NCI-H524 treated with DMSO at 0.1 percent for 48 hours (cell line): ENCODE data around the gene KRTAP4-11.
"Not testable (repeated sequence)": the region's sequence is repeated elsewhere in the genome, so short reads cannot be mapped to it uniquely, and the experiment has no call there.

Source experiments
- DNase-seq: peaks from one replicate; lab custom pipeline; 2025; lab: John Stamatoyannopoulos, UW

The KRTAP4-11 gene

DNA sequence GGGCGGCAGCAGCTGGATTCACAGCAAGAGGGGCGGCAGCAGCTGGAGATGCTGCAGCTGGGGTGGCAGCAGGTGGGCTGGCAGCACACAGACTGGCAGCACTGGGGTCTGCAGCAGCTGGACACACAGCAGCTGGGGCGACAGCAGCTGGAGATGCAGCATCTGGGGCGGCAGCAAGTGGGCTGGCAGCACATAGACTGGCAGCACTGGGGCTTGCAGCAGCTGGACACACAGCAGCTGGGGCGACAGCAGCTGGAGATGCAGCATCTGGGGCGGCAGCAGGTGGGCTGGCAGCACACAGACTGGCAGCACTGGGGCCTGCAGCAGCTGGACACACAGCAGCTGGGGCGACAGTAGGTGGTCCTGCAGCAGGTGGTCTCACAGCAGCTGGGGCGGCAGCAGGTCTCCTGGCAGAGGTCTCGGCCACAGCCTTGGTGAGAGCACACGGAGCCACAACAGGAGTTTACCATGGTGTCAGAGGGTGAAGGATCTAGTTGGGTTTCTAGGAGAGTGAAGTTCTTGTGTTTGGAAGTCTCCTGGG is at the start of gene KRTAP4-11:
Gene KRTAP4-11, minus strand, starts transcription at position 528 of the 541 bp plus-strand sequence. Its CDS starts 58 bp downstream, at position 470.
- DNase-seq = not testable (repeated sequence)

- DNase-seq = no peak
Measured at GRCh38 chr17:41167561-41167960, 49.4 kb upstream of the KRTAP4-11 start.

DNA sequence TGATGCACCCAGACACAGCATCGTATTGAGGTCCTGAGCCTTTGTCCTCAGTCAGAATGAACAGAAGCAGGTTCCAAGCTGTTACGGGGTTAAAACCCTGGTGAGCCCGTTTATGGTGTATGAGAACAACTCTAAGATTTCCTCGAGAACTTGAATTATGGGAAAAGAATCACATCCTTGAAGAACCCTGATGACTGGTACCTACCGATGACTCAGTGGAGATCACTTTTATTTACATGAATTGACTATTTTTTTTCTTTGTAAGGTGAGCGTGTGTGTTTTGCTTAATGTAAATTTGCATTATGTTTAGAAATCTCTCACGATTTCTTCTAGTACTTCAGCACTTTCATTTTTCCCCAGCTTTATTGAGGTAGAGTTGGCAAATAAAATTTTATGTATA is 45.7 kb upstream of the KRTAP4-11 start:
- no peak for DNase-seq

- DNase-seq = no peak
Measured at GRCh38 chr17:41160648-41161047, 42.5 kb upstream of the KRTAP4-11 start, which contains the start of gene KRTAP4-4. TSS of gene KRTAP4-4 (minus strand) at chr17:41160748. CDS start at chr17:41160691, 57 bp downstream.

- DNase-seq = not testable (repeated sequence)
Measured at GRCh38 chr17:41160190-41160589, 42.0 kb upstream of the KRTAP4-11 start.

DNA sequence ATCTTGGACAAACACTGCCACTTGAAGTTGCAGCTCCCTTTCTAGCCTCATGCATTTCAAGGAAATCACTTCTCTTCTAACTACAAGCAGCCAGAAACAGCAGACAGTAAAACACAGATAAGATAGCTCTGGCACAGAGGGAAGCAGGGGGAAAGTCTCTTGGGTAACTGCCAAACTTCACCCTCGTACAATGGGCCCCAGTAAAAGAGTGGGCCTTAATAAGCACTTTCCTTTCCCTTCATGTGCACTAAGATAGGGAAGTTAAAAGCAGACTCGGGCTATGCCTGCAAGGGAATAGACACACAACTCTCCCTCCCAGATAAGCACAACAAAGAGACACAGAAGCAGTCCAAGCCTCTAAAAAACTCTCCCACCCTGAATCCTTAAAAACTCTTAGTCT is 35.7 kb upstream of the KRTAP4-11 start:
- no peak for DNase-seq

GRCh38 chr17:41151525-41151924 is 33.4 kb upstream of the KRTAP4-11 start:
- no peak for DNase-seq

DNA sequence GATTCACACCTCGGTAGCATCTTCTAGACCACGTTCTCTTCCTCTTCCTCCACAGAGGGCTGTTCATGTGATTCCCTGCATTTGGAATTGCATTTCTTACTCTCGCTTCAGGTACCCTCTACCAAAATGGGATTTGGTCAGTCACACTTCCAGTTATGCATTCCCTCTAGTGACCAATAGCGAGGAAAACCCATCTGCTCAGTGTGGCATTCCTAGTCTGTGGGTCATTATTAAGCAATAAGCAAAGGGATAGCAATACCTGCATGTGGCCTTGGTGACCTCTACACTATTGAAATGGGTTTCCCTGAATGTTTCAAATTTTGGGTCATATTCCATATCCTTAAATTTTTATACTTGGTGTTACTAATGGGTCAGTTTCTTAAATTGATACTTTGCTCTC is 31.9 kb upstream of the KRTAP4-11 start:
- DNase-seq = no peak

GRCh38 chr17:41149652-41149985 is 31.4 kb upstream of the KRTAP4-11 start, which contains the start of gene KRTAP4-5:
TSS of gene KRTAP4-5 (minus strand) at chr17:41149825. CDS start at chr17:41149767, 58 bp downstream.
- no peak for DNase-seq

DNA sequence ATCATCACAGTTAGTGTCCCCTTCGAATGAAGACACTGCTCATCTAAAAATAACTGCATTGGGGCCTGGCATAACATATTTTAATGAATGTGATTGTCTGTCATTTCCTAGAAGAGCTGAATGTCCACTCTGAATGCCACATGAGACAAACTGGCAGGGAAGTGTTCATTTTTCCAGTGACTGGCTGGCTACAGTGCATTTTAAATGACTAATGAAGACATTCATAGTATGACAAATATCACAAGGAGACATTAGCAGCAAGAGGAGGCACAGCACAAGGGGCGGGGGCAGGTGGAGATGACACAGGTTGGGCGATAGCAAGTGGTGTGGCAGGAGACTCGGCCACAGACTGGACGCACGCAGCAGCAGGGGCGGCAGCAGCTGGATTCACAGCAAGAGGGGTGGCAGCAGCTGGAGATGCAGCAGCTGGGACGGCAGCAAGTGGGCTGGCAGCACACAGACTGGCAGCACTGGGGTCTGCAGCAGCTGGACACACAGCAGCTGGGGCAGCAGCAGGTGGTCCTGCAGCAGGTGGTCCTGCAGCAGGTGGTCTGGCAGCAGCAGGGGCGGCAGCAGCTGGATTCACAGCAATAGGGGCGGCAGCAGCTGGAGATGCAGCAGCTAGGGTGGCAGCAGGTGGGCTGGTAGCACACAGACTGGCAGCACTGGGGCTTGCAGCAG is 30.9 kb upstream of the KRTAP4-11 start:
- DNase-seq = not testable (repeated sequence)

DNA sequence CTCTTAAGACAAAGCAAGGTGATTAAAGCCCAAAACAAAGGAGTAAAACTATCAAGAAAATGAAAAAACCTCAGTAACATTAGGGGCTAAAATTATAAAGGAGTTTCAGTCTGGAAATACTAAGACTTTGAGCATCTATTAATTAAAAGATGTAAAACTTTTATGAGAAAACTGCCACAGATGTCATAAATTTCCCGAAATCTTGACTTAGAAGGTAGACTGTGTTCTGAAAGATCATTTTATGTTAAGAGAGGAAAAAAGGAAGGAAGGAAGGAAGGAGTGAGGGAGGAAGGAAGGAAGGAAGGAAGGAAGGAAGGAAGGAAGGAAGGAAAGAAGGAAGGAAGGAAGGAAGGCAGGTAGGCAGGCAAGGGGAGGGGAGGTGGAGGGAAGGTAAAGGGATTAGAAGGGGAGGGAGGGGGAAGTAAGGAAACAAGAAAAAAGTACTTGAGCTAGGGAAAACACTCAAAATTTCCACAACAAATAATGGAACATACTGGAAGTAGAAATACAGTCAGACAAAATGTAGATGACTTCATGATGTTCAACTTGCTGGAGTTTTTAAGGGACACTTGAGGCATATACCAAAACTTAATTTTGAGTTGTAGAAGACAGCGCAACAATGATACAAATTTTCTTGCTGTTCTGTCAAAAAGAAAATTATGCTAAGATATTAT is 29.5 kb upstream of the KRTAP4-11 start:
- DNase-seq = no peak

DNA sequence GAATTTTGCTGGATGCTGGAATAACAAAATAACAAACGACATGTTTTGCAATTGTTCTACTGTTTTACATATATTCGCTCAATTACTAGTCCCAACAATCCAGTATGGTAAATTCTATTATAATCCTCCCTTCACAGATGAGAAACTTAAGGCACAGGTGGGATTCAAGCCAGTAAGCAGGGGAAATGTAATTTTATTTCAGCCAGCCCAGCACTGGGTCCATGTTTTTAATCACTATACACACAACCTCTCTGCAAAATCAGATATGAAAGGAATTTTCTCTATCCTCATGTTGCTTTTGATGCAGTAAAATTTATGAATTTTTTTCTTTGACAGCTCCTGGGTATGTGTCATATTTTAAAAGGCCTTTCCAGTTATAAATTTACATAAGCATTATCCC is 27.1 kb upstream of the KRTAP4-11 start:
- DNase-seq = no peak

GRCh38 chr17:41144846-41145245 is 26.7 kb upstream of the KRTAP4-11 start:
- DNase-seq = no peak

GRCh38 chr17:41141361-41141760 is 23.2 kb upstream of the KRTAP4-11 start:
- DNase-seq = no peak

GRCh38 chr17:41140360-41141131 is 22.4 kb upstream of the KRTAP4-11 start, which contains the start of gene KRTAP4-6:
TSS of gene KRTAP4-6 (minus strand) at chr17:41140544. CDS start at chr17:41140487, 57 bp downstream.
- no peak for DNase-seq

DNA sequence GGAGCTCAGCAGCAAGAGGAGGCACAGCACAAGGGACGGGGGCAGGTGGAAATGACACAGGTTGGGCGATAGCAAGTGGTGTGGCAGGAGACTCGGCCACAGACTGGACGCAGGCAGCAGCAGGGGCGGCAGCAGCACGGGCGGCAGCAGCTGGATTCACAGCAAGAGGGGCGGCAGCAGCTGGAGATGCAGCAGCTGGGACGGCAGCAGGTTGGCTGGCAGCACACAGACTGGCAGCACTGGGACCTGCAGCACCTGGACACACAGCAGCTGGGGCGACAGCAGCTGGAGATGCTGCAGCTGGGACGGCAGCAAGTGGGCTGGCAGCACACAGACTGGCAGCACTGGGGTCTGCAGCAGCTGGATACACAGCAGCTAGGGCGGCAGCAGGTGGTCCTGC is 21.7 kb upstream of the KRTAP4-11 start:
- not testable (repeated sequence) for DNase-seq

- DNase-seq = no peak
Measured at GRCh38 chr17:41133880-41134735, 15.9 kb upstream of the KRTAP4-11 start.

GRCh38 chr17:41131979-41132378 is 13.8 kb upstream of the KRTAP4-11 start:
- DNase-seq = no peak

GRCh38 chr17:41127371-41127770 is 9.2 kb upstream of the KRTAP4-11 start:
- DNase-seq = no peak

- DNase-seq = no peak
Measured at GRCh38 chr17:41126412-41126811, 8.2 kb upstream of the KRTAP4-11 start.

- DNase-seq = no peak
Measured at GRCh38 chr17:41125064-41125463, 6.9 kb upstream of the KRTAP4-11 start.
